ENCODE results near the gene FBXO9.

FBXO9 gene

DNA sequence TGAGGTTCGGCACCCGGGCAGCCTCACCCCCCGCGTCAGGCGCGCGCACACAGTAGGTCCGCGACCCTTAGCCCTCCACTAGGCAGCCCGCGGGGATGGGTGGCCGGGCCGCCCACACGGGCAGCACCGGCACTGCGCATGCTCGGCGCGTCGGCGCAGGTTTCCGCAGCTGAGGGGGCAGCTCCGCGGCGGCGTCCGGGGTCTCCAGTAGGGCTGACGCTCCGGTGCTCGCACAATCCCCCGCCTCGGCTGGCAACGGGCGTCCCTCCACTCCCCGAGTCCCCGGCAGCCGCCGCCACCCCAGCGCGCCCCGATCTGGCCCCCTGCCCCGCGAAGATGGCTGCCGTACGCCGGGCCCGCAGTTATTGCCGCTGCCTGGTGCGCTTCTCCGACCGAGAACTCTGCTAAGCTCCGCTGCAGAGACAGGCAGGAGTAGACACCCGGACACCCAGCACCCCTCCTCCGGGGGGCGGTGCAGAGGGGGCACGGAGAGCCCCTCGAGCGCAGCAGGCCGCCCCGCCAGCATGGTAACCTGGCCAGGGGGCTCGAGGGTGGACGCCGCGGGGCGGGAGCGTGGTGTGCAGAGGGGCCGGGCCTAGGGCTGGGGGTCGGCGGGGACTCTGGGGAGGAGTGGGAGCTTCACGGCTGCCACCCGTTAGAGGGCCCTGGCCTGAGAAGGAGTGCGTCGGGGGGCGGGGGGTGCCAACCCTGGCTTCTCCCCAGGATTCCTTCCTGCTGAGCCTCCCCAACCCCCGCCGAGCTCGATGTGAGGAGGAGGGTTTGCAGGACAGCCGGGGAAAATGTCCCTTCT is at the start of gene FBXO9:
TSS of gene FBXO9 (plus strand) at position 139 of the 811 bp plus-strand sequence. CDS start at position 525, 386 bp downstream.
- peak; percentile 73 to 75 for DNase-seq

DNA sequence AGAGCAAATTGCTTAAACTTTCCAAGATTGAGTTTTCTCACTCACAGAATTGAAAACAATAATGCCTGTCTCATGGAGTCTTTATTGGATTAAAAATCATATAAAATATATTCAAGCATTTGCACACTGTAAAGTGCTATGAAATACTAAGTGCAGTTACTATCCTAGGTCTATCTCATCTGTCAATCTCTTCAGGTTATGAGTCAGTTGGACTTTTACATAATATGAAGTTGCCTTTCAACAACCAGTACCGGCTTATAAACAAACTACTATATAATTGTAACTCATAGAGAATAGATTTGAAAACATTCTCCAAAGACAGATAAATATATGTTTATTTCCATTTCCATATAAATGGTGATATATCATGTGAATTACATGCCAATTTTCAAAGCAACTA is 49.7 kb upstream of the FBXO9 start:
- DNase-seq: no peak

DNA sequence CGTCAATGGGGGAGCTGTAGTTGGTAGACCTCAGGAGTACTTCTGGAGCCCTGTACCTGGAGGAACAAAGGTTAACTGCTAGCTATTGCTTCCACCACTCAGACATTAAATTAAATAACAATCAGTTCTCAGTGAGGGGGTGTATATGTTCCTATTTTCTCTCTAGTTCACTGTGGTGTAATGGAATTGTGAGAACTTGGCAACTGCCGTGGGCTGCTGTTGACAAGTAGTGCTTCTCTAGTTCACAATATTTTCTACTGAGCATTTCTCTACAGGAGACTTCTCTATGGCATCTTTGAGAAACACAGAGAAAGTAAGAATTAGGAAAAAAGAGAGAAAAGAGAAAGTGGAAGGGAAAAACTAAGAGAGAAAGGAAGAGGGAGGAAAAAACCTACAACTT is 46.8 kb upstream of the FBXO9 start:
- no peak for DNase-seq

DNA sequence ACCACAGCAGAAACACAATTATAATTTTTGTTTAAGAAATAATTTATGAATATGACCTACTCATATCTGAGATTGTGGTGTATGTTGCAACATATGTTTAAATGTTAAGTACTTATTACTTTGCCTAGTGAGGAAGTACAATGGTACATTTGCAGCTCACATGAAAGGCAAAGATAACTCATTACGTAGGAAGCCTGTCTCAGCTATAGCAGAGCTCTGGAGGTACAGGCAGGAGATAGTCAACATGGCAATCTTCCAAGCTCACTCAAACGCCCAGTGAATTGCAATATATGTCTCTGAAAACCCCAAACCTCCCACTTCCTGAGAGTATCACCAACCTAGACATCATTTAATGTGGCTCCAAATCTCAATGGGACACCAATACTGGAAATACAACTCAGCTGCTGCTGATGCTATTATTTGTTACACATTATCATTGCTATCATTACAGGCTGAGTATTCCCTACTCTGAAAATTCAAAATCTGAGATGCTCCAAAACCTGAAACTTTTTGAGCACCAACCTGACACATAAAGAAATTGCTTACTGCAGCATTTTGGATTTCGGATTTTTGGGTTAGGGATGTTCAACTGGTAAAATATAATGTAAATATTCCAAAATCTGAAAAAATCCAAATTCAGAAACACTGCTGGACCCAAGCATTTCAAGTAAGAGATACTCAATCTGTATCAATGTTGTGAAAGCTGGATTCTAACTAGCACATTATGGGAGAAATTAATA is 45.0 kb upstream of the FBXO9 start:
- no peak for DNase-seq

DNA sequence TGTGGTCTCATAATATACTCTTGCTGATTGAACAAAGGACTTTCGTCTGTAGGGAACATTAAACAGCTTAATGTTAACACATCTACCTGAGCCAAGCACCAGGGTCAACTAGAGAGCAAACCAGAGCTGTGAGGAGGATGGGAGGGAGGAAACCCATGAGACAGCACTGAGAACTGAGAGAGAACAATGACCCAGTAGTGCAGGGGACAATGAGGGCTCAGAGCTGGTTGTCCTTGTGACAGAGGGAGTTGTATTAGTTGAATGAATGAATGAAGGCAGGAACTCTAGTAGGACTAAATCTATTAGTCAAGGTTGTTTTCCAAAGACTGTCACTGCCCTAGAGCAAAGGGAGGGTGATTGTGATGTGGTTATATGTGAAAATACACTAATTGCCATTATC is 41.9 kb upstream of the FBXO9 start:
- no peak for DNase-seq

DNA sequence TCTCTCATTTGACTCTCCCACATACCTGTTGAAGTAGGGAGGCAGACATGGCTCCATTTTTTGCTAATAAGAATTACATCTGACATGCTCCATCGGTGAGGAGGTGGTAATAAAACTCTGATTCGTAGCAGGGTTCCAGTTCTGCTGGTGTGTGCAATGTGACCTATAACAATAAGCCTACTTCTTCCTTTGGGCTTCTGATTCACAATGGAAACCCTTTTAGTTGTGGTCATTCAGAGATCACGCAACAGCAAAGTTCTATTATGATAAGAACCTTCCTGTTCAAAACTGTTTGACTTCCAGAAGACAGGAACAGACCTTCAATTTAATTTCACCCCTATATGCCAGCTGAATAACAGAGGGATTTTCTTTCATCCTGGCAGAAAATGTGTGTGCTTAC is 38.7 kb upstream of the FBXO9 start:
- DNase-seq: no peak

DNA sequence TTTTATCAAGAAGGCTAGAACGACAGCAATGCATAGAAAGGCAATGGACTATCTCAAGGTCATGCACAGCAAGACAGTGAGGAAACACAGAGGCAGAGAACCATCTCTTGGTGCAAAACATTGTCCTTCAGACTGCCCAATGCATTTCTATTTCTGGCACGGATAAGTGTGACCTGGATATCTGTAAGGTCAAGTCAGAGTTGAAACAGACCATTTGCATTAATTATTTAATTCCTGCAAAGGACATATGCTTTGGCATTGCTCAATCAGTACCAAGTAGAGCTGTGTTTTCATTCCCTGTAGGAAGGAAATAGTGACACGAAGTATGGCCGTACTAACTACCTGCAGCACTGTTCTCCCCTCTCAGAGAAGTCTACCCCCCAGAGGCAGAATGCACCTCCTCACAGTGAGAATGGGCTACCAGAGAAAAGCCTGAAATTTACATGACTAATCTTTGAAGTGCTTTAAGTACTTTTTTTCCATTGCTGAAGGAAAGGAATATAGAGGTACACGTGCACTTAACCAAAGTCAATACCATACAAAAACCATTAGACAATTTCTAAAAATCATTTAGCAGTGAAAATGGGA is 38.0 kb upstream of the FBXO9 start:
- no peak for DNase-seq

DNA sequence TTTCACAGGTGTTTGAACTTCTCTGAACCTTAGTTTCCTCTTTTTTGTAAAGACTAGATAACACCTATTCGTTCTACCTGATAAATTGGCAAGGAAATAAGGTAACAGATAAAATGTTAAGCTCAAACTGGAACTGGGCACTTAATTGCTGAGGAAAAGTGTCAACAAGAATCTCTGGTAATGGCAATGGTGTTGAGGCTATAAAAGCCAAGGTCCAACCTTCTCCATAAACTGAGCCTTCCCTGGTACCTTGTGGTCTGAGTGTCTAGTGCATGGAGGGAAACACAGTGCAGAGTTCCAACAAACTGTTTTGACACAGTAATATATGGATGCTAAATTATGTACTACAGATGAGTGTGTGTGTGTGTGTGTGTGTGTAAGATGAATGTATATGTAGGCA is 36.7 kb upstream of the FBXO9 start:
- DNase-seq: no peak

DNA sequence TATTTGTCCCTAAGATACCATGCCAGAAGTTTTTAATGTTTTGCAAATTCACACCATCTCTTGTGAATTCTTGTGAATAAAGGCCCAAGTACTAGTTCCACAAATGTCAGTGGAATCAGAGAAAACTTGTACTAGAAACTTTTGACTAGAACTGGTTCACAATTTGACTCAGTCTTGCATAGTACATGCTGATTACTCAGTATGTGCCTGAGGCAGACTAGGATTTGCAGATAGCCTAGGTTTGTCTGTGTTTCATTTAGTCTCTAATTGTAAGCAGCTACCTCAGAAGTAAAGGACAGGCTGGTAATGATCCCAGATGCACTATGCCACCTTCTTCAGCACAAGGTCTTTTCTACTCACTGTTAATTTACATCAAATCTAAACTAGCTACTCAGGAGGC is 35.9 kb upstream of the FBXO9 start:
- DNase-seq: no peak

DNA sequence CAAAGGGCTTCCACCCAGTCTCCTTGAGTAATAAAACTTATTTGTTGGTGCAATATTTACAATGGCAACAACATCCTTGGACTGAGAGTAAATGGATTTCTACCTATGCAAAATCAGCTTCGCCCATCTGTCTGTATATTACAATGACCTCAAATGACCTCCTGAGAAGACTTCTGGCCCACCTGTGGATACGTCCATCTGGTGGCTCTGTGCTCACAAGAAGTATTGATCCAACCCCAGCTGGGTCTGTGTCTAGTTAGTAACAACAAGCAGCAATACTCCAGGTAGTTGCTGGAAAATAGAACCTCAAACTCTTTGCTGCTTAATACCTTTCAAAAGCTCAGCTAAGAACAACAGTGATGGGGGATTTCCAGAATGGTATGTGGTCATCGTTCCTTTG is 35.4 kb upstream of the FBXO9 start:
- DNase-seq: no peak

DNA sequence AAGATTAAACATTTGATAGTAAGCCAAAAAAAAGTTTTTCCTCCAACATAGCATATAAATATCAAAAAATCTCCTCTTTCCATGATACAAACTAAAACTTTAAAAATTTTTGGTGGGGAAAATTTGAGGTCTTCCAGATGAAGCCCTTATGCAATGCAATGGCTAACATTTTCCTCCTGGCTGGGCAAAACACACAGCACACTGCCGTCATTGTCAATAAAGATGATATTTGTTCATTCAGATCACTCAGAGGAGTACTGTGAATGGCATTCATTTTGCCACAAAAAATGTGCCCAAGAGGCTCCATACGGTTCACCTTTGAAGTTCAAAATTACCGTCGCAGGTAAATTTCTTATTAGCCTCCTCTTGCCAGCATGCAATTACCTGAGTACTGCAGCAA is 33.9 kb upstream of the FBXO9 start:
- no peak for DNase-seq

DNA sequence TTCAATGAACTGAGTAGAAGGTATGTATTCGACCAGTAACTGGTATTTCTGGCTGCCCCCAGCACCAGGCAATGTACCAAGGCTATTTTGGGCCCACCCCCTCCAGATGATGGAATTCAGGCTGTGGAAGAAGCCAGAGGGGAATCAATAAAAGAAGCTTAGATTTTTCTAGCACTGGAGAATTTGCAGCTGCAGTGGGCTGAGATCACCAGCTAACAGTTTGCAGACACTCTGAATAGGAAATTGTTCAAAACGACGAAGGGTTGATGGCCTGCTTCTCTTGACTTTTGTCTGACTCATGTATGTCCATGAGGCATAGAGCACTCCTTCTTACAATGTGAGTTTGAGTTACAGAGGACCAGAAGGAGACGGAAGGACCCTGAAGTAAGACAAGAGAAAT is 32.4 kb upstream of the FBXO9 start:
- no peak for DNase-seq

DNA sequence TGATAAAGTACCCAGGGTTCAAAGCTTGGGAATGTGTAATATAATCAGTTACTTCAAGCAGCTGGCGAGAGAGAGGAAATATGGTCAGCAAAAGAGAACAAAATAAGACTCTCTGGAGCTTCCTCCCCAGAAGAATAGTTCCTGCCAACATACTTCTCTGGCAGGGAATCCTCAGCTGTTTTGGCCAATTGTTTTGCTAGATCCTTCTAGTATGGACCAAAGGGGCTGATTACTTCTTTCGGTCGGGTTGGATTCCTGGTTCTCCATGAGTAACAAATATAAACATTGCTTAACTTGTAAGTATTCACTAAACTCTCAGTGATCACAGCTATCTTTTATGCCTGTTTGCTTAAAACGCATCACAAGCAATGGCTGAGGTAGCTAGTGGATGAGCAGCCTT is 31.4 kb upstream of the FBXO9 start:
- no peak for DNase-seq

DNA sequence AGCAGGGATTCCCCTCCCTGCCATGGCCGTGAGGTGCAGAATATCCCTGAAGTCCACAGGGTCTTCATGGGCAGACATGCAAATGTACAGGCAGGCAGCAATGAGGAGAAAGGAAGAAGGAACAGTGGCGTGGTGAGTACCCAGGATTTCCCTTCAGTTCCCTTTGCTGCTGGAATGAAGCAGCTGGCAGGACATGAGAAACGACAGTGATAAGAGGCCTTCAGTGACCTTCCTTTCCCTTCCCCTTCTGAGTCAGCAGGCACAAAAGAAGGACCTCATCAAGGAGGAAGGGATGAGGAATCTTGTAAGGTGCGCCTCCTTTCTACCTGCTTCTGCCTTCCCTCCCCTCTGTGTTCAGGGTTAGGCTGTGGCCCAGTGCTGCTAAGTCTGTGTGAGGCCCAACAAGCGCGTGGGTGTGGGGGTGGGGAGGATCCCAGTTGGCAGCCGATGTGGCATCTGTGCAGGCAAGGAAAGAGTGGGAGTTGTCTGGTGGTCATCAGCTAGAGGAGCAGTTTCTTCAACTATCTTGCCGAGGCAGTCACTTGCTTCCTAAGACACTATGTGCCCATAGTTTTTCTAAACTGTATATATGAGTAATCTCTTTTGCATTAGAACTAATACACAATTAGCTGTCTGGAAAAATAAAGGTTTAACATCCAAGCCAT is 29.5 kb upstream of the FBXO9 start:
- DNase-seq: no peak

DNA sequence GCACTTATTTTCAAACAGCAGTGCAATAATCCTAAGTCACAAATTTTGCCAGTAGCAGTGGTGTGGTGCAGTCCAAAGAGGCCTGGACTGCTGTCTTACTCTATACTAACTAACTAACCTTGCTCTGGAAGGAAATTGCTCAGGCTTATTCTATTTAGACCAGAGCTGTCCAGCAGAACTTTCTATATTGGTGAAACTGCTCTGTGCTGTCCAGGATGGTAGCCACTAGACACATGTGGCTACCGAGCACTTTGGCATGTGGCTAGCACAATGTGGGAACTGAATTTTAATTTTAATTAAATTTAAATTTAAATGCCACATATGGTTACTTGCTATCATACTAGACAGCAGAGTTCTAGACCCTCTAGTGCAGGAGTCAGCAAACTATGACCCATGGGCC is 27.1 kb upstream of the FBXO9 start:
- no peak for DNase-seq

DNA sequence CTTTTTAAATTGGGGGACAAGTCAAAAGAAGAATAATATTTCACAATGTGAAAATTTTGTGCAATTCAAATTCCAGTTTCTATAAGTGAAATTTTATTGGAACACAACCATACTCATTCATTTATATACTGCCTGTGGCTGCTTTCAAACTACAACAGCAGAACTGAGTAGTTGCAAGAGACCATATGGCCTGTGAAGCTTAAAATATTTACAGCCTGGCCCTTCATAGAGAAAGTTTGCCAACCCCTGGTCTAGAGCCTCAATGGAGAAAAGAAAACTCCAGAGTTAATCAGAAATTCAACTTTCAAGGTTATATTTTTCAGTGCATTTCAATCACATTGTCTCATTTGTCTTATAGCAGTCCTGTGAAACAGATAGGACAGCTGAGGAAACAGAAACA is 26.6 kb upstream of the FBXO9 start:
- no peak for DNase-seq

DNA sequence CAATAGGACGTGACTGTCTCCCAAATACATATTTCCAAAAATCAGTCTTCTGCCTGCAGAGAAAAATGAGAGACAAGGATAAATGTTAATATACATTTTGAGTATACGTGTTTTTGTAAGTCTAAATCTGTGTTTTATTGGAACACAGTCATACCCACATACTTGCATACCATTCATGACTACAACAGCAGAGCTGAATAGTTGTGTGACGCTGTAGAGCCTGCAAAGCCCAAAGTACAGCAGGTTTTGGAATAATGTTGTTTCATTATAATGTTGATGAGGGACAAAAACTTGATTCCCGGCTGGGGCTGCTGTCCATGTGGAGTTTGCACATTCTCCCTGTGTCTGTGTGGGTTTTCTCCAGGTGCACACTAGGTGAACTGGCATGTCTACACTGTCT is 23.8 kb upstream of the FBXO9 start:
- no peak for DNase-seq

DNA sequence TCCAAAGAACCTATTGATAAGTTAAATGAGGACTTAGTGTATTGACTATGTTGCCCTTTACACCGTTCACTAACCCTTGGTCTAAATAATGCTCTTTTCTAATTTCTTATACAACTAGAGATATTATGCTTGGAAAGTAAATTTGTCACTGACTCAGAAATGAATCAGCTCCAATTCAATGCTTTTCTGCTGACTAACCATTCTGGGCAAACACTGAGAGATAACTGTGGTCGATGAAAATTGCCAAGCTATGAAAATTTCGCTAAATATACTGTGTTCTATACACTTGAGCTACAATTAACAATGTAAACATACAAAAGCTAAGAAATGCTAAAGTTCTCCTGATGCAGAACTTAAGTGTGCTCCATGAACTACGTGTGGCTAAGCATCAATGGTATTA is 23.1 kb upstream of the FBXO9 start:
- DNase-seq: no peak

DNA sequence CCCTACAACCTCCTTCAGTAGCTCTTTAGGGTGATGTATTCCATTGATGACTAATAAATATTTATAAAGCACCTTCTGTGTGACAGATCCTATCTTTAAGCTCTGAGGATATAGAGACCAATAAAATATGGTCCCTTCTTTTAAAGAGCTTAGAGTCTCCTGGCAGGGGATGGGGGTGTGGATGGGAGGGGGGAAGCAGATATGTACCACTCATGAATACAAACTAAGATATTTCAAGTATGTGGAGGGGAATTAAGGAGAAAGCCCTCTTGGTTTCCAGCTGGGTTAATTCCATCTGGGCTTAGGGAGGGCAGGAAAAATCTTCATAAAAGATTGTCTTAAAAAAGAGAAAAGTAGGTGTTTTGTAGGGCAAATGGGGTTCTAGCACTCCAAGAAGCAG is 21.6 kb upstream of the FBXO9 start:
- DNase-seq: no peak

DNA sequence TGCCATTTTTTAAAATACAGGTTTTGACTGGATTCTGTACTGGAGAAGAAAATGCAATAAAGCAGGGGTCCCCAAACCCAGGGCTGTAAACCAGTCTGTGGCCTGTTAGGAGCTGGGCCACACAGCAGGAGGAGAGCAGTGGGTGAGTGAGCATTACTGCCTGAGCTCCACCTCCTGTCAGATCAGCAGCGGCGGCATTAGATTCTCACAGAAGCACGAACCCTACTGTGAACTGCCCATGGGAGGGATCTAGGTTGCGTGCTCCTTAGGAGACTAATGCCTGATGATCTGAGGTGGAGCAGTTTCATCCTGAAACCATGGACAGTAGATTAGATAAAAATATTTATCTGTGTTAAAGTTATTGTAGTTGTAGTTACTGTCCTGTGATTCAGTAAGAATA is 21.1 kb upstream of the FBXO9 start:
- DNase-seq: no peak

DNA sequence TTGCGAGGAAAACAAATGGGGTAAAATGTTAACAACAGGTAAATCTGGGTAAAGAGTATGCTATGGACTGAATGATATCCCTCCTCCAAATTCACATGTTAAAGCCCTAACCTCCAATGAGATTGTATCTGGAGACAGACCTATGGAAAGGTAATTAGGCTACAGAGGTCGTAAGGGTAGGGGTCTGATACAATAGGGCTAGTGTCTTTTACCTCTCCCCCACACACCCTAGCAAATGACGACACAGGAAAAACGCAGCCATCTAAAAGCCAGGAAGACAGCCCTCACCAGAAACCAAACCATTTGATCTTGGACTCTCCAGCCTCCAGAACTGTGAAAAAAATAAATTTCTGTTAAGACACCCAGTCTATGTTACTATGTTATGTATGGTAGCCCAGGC is 20.6 kb upstream of the FBXO9 start:
- DNase-seq: no peak

DNA sequence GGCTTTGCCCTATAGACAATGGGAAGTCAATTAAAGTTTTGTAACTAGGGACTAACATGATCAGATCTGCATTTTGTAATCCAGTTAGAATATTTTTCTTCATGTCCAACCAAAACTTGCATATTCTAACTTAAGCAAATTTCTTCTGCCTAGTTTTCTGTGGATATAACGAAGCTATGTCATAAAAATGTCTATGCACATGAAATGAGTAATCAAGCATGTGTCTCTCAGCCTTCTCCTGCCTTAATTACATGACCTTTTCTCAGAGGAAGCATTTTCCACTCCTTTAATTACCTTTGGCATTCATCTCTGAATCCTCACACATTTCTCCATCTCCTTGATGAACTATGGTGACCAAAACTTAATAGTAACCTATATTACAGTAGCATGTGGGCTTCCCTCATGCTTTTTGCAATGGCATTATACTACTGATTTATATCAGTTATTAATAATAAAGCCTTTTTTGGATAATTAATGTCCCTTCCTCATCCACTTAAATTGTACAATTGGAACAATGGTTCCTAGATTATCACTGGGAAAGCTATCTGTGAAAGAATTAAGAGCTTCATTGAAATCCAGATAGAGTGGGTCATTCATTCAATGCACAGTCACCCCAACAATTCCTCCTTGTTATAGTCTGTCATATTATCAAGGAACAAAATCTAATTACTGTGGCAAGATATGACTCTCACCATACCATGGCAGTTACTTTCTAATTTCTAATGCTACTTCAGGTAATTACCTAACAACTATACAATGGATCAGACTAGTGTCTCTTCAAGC is 19.1 kb upstream of the FBXO9 start:
- no peak for DNase-seq
